HEK293 (cell line): ENCODE data around the gene GRB14.

Experiments used
- CTCF ChIA-PET: fragments of 350-600 bp; formaldehyde crosslinking; extraction: SDS; loops from one replicate; lab custom pipeline; 2021; ENCODE audit warnings: antibody characterized with exemption; lab: Yijun Ruan, JAX
- POLR2A ChIA-PET: fragments of 300-600 bp; formaldehyde crosslinking; extraction: SDS; loops from one replicate; lab custom pipeline; 2020; ENCODE audit warnings: antibody characterized with exemption, inconsistent platforms; lab: Yijun Ruan, JAX
- H3K27ac ChIP-seq: fragments of 200-500 bp; sonication (Bioruptor generic); 2 replicates; pipeline ENCODE4 v1.5.1; 2014; ENCODE audit warnings: low read depth, low read length, control low read depth, inconsistent platforms; ENCODE audit errors: extremely low read depth
- H3K36me3 ChIP-seq, 2 experiments: fragments of 200-500 bp in 1 of 2; sonication (Bioruptor generic) in 1 of 2; 1 replicate in 1 of 2; 2 replicates in 1 of 2; pipeline ENCODE4 v1.5.1; 2014 to 2017; ENCODE audit warnings: inconsistent platforms in 2 of 2, low read length in 2 of 2; ENCODE audit not compliant: control insufficient read depth in 2 of 2, insufficient read depth in 1 of 2
- H3K4me1 ChIP-seq: fragments of 200-500 bp; sonication (Bioruptor generic); 2 replicates; pipeline ENCODE4 v1.5.1; 2014; ENCODE audit warnings: mild to moderate bottlenecking, low read length, inconsistent platforms; ENCODE audit not compliant: control insufficient read depth, insufficient read depth
- H3K4me3 ChIP-seq: 2 replicates; pipeline ENCODE4 v1.5.1; 2011; ENCODE audit warnings: low read depth, mild to moderate bottlenecking, control low read depth, low read length, moderate library complexity
- H3K9me3 ChIP-seq: fragments of 200-500 bp; sonication (Bioruptor generic); 2 replicates; pipeline ENCODE4 v1.5.1; 2014; ENCODE audit warnings: low read depth, low read length, inconsistent platforms; ENCODE audit not compliant: control insufficient read depth, insufficient read depth
- GLIS1 ChIP-seq: fragments of 450-650 bp; formaldehyde crosslinking; IDR thresholded peaks from 2 replicates; pipeline ENCODE4 v1.5.1; 2016; ENCODE audit warnings: missing biosample characterization, missing genetic modification characterization
- HOXC10 ChIP-seq: sonication (generic); formaldehyde crosslinking; IDR thresholded peaks from 2 replicates; pipeline ENCODE4 v1.8.1; 2023; ENCODE audit warnings: mild to moderate bottlenecking, missing genetic modification reagents
- SCRT2 ChIP-seq: fragments of 450-650 bp; formaldehyde crosslinking; IDR thresholded peaks from 2 replicates; pipeline ENCODE4 v1.5.1; 2016; ENCODE audit warnings: missing biosample characterization, missing genetic modification characterization
- ZBTB1 ChIP-seq: fragments of 450-650 bp; formaldehyde crosslinking; IDR thresholded peaks from 2 replicates; pipeline ENCODE4 v1.5.1; 2016; ENCODE audit warnings: missing biosample characterization, missing genetic modification characterization
- ZNF221 ChIP-seq: fragments of 450-650 bp; formaldehyde crosslinking; IDR thresholded peaks from 2 replicates; pipeline ENCODE4 v1.5.1; 2017; ENCODE audit warnings: missing biosample characterization, missing genetic modification characterization, borderline replicate concordance
- ZNF510 ChIP-seq: fragments of 450-650 bp; formaldehyde crosslinking; IDR thresholded peaks from 2 replicates; pipeline ENCODE4 v1.5.1; 2018; ENCODE audit warnings: mild to moderate bottlenecking, missing genetic modification characterization, missing biosample characterization; ENCODE audit not compliant: insufficient replicate concordance
- ZNF670 ChIP-seq: fragments of 450-650 bp; formaldehyde crosslinking; IDR thresholded peaks from 2 replicates; pipeline ENCODE4 v1.5.1; 2016; ENCODE audit warnings: missing biosample characterization, missing genetic modification characterization, low read depth
- ZXDB ChIP-seq: fragments of 450-650 bp; formaldehyde crosslinking; IDR thresholded peaks from 2 replicates; pipeline ENCODE4 v1.5.1; 2016; ENCODE audit warnings: missing biosample characterization, missing genetic modification characterization
- TF ChIP-seq, protein P1 (sequence below): fragments of 450-650 bp; formaldehyde crosslinking; IDR thresholded peaks from 2 replicates; pipeline ENCODE4 v1.5.1; 2016; ENCODE audit warnings: missing biosample characterization, missing genetic modification characterization
- TF ChIP-seq, protein P2 (sequence below): fragments of 450-650 bp; formaldehyde crosslinking; IDR thresholded peaks from 2 replicates; pipeline ENCODE4 v1.5.1; 2016; ENCODE audit warnings: missing biosample characterization, missing genetic modification characterization
- TF ChIP-seq, protein P3 (sequence below): fragments of 450-650 bp; formaldehyde crosslinking; IDR thresholded peaks from 2 replicates; pipeline ENCODE4 v1.5.1; 2016; ENCODE audit warnings: missing biosample characterization, missing genetic modification characterization
- TF ChIP-seq, protein P4 (sequence below): fragments of 450-650 bp; formaldehyde crosslinking; IDR thresholded peaks from 2 replicates; pipeline ENCODE4 v1.5.0; 2017; ENCODE audit warnings: missing biosample characterization, missing genetic modification characterization, borderline replicate concordance

Gene GRB14

DNA sequence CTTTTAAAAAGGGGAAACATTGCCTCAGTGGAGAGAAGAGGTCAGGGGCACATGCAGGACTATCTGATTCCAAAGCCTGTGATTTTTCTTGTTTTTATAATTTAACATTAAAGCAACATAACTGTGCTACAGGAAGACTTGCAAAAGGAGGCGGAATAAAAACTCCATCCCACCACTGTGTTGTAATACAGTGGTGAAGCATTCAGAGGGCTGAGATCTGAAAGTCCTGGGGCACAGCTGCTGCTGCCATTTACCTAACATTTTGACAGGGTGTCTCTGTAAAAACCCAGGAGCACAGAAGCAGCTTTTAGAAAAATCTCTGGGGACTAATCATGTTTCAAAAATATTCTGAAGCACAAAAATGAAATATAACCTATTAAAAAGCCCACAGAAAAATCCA lies 97.6 kb downstream of the GRB14 start:
- TF ChIP-seq ZNF670 (tag by site-specific recombination) = no peak
- TF ChIP-seq, protein P1, sequence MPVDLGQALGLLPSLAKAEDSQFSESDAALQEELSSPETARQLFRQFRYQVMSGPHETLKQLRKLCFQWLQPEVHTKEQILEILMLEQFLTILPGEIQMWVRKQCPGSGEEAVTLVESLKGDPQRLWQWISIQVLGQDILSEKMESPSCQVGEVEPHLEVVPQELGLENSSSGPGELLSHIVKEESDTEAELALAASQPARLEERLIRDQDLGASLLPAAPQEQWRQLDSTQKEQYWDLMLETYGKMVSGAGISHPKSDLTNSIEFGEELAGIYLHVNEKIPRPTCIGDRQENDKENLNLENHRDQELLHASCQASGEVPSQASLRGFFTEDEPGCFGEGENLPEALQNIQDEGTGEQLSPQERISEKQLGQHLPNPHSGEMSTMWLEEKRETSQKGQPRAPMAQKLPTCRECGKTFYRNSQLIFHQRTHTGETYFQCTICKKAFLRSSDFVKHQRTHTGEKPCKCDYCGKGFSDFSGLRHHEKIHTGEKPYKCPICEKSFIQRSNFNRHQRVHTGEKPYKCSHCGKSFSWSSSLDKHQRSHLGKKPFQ (tag by site-specific recombination) = no peak
- TF ChIP-seq, protein P2, sequence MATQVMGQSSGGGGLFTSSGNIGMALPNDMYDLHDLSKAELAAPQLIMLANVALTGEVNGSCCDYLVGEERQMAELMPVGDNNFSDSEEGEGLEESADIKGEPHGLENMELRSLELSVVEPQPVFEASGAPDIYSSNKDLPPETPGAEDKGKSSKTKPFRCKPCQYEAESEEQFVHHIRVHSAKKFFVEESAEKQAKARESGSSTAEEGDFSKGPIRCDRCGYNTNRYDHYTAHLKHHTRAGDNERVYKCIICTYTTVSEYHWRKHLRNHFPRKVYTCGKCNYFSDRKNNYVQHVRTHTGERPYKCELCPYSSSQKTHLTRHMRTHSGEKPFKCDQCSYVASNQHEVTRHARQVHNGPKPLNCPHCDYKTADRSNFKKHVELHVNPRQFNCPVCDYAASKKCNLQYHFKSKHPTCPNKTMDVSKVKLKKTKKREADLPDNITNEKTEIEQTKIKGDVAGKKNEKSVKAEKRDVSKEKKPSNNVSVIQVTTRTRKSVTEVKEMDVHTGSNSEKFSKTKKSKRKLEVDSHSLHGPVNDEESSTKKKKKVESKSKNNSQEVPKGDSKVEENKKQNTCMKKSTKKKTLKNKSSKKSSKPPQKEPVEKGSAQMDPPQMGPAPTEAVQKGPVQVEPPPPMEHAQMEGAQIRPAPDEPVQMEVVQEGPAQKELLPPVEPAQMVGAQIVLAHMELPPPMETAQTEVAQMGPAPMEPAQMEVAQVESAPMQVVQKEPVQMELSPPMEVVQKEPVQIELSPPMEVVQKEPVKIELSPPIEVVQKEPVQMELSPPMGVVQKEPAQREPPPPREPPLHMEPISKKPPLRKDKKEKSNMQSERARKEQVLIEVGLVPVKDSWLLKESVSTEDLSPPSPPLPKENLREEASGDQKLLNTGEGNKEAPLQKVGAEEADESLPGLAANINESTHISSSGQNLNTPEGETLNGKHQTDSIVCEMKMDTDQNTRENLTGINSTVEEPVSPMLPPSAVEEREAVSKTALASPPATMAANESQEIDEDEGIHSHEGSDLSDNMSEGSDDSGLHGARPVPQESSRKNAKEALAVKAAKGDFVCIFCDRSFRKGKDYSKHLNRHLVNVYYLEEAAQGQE = no peak
- TF ChIP-seq ZNF510 (tag by site-specific recombination) = no peak
- ChIA-PET POLR2A (no interaction called here), CTCF (interaction anchor here (0.7 to 1.0 kb wide), 2 partner anchors 14 to 36 kb away, joined by 3 read pairs; no protein-coding TSS in a partner anchor)
- H3K27ac ChIP-seq = no peak overlapping the region
- no peak overlapping the region for H3K4me3 ChIP-seq
- no peaks in the 10 kb centered on the region for H3K9me3 ChIP-seq
- no peaks in the 10 kb centered on the region for H3K36me3 ChIP-seq
- no peaks in the 10 kb centered on the region for H3K4me1 ChIP-seq

DNA sequence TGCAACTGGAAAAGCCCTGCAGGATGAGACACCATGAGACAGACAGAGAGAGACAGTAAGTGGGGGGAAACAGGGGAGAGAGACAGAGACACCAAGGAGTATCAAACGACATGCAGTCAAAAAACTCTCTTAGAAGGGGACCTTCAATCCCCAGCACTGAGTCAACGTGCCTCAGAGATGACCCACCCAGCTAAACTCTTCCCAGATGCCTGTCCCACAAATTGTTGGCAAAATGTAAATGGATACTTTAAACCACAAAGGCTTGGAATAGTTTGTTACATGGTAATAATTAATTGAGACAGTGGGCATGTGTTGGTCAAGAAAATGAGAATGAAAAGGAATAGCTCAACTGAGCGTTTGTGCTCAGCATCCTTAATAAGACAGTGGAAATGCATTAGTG lies 98.3 kb downstream of the GRB14 start:
- Histone ChIP-seq H3K4me1 (no peaks in the 10 kb centered on the region), H3K27ac (no peak overlapping the region), H3K4me3 (no peak overlapping the region), H3K9me3 (no peaks in the 10 kb centered on the region), H3K36me3 (no peaks in the 10 kb centered on the region)
- POLR2A ChIA-PET = no interaction called here
- TF ChIP-seq GLIS1 (no peak), SCRT2 (tag by site-specific recombination) (no peak), ZBTB1 (no peak), ZXDB (tag by site-specific recombination) (no peak), HOXC10 (CRISPR knock-in tag) (no peak), ZNF221 (tag by site-specific recombination) (no peak)
- TF ChIP-seq, protein P3, sequence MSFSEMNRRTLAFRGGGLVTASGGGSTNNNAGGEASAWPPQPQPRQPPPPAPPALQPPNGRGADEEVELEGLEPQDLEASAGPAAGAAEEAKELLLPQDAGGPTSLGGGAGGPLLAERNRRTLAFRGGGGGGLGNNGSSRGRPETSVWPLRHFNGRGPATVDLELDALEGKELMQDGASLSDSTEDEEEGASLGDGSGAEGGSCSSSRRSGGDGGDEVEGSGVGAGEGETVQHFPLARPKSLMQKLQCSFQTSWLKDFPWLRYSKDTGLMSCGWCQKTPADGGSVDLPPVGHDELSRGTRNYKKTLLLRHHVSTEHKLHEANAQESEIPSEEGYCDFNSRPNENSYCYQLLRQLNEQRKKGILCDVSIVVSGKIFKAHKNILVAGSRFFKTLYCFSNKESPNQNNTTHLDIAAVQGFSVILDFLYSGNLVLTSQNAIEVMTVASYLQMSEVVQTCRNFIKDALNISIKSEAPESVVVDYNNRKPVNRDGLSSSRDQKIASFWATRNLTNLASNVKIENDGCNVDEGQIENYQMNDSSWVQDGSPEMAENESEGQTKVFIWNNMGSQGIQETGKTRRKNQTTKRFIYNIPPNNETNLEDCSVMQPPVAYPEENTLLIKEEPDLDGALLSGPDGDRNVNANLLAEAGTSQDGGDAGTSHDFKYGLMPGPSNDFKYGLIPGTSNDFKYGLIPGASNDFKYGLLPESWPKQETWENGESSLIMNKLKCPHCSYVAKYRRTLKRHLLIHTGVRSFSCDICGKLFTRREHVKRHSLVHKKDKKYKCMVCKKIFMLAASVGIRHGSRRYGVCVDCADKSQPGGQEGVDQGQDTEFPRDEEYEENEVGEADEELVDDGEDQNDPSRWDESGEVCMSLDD (tag by site-specific recombination) = no peak
- TF ChIP-seq, protein P4, sequence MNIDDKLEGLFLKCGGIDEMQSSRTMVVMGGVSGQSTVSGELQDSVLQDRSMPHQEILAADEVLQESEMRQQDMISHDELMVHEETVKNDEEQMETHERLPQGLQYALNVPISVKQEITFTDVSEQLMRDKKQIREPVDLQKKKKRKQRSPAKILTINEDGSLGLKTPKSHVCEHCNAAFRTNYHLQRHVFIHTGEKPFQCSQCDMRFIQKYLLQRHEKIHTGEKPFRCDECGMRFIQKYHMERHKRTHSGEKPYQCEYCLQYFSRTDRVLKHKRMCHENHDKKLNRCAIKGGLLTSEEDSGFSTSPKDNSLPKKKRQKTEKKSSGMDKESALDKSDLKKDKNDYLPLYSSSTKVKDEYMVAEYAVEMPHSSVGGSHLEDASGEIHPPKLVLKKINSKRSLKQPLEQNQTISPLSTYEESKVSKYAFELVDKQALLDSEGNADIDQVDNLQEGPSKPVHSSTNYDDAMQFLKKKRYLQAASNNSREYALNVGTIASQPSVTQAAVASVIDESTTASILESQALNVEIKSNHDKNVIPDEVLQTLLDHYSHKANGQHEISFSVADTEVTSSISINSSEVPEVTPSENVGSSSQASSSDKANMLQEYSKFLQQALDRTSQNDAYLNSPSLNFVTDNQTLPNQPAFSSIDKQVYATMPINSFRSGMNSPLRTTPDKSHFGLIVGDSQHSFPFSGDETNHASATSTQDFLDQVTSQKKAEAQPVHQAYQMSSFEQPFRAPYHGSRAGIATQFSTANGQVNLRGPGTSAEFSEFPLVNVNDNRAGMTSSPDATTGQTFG = no peak
- CTCF ChIA-PET = no interaction called here
